Fibroblast of lung (primary cell): ENCODE measurements around the gene MSL2. TPM values are rescaled to one million over a fixed set of nuclear protein-coding genes. Genes with fewer than 3 reads are reported as not detected.

Experiments
- DNase-seq, 2 donors: peaks; one replicate each; pipeline versions ENCODE4 v3.0.0 to v3.0.0-alpha.2; 2010; ENCODE audit warnings: low read depth in 2 of 2
- H2AFZ ChIP-seq: 2 replicates; pipeline ENCODE4 v1.5.1; 2012; ENCODE audit warnings: low read length, control low read depth, inconsistent platforms
- H3K27ac ChIP-seq: 2 replicates; pipeline ENCODE4 v1.5.1; 2011; ENCODE audit warnings: low read length, control low read depth; ENCODE audit not compliant: insufficient read depth
- H3K27me3 ChIP-seq: 2 replicates; pipeline ENCODE4 v1.5.1; 2011; ENCODE audit warnings: mild to moderate bottlenecking, low read length; ENCODE audit not compliant: control insufficient read depth, insufficient read depth
- H3K36me3 ChIP-seq: 2 replicates; pipeline ENCODE4 v1.5.1; 2011; ENCODE audit warnings: low read length; ENCODE audit not compliant: control insufficient read depth, insufficient read depth
- H3K4me1 ChIP-seq: 2 replicates; pipeline ENCODE4 v1.5.1; 2011; ENCODE audit warnings: low read length; ENCODE audit not compliant: control insufficient read depth, insufficient read depth; ENCODE audit errors: extremely low read depth
- H3K4me2 ChIP-seq: 2 replicates; pipeline ENCODE4 v1.5.1; 2011; ENCODE audit warnings: low read length, control low read depth; ENCODE audit not compliant: insufficient read depth; ENCODE audit errors: extremely low read depth
- H3K4me3 ChIP-seq, 4 experiments: fragments of 200-600 bp in 1 of 4; sonication (generic) in 1 of 4; replicated peaks in 1 of 4; 2 replicates each; pipeline ENCODE4 v1.5.1; 2011 to 2016; ENCODE audit warnings: low read length in 4 of 4, low read depth in 3 of 4, mild to moderate bottlenecking in 3 of 4, control low read depth in 2 of 4, inconsistent platforms in 1 of 4, mixed read lengths in 1 of 4; ENCODE audit not compliant: insufficient read depth in 1 of 4; ENCODE audit errors: control extremely low read depth in 1 of 4
- H3K79me2 ChIP-seq: 2 replicates; pipeline ENCODE4 v1.5.1; 2012; ENCODE audit warnings: mild to moderate bottlenecking, low read length, inconsistent platforms; ENCODE audit not compliant: control insufficient read depth, insufficient read depth
- H3K9ac ChIP-seq: 2 replicates; pipeline ENCODE4 v1.5.1; 2011; ENCODE audit warnings: mild to moderate bottlenecking, low read length, control low read depth; ENCODE audit not compliant: insufficient read depth
- H3K9me3 ChIP-seq: 2 replicates; pipeline ENCODE4 v1.5.1; 2012; ENCODE audit warnings: low read depth, low read length; ENCODE audit not compliant: control insufficient read depth, insufficient read depth
- H4K20me1 ChIP-seq: 2 replicates; pipeline ENCODE4 v1.5.1; 2011; ENCODE audit warnings: low read length; ENCODE audit not compliant: control insufficient read depth, insufficient read depth; ENCODE audit errors: extremely low read depth
- EZH2 ChIP-seq: IDR thresholded peaks from 2 replicates; pipeline ENCODE4 v1.5.1; 2012; ENCODE audit warnings: low read length, control low read depth, mild to moderate bottlenecking; ENCODE audit errors: missing control alignments
- polyA plus RNA-seq, 2 donors: library from polyadenylated mRNA; depleted of rRNA in 1 of 2; stranded (reverse) in 1 of 2; unstranded in 1 of 2; fragments of >200 nt; gene quantifications; 2 replicates each; pipeline ENCODE4 v1.2.1, GENCODE V29; 2011 to 2012; ENCODE audit warnings: missing spikeins in 1 of 2
- total RNA-seq: library from RNA; depleted of rRNA; stranded (reverse); fragments of >200 nt; gene quantifications from 2 replicates; pipeline ENCODE4 v1.2.1, GENCODE V29; 2014
- TF ChIP-seq, protein P1 (sequence below), 2 donors: IDR thresholded peaks in 1 of 2; conservative IDR thresholded peaks in 1 of 2; 1 replicate in 1 of 2; 2 replicates in 1 of 2; pipeline ENCODE4 v1.5.1; 2011 to 2012; ENCODE audit warnings: low read length in 2 of 2, control low read depth in 1 of 2, inconsistent platforms in 1 of 2, low read depth in 1 of 2, mild to moderate bottlenecking in 1 of 2

The MSL2 gene
- total and polyA plus RNA-seq, 2 donors (not counting 1 experiment from before 2014, with no cell fraction given) = 12.1 to 19.7 TPM

DNA sequence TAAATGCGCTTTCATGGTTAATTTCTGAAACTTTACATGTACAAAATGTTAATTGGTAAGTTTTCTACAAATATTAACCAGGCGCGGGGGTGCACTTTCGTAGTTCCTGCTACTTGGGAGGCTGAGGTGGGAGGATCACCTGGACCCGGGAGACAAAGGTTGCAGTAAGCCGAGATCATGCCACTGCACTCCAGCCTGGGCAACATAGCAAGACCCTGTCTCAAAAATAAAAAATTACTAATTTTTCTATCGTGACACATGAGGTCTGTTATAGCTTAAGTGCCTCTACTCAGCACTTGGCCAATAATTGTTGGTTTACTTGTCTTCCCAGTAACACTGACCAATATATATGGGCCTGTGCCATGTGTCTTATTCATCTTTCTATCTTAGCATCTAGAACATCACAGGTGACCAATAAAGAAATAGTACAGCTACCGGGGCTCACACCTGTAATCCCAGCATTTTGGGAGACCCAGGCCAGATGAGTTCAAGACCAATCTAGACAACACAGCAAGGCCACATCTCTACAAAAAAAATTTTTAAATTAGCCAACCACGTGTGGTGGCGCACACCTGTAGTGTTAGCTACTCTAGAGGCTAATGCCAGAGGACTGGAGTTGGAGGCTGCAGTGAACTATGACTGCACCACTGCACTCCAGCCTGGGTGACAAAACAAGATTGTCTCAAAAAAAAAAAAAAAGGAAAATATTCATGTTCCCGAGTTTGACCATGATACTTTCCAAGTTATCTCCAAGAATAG lies 6.1 kb downstream of the MSL2 start:
- peaks cover 10% of the 10 kb centered on the region for H3K4me1 ChIP-seq
- peaks cover 22% of the 10 kb centered on the region for H4K20me1 ChIP-seq
- no peak overlapping the region for H2AFZ ChIP-seq
- peaks cover 100% of the 10 kb centered on the region for H3K79me2 ChIP-seq
- H3K4me3 ChIP-seq = no peak overlapping the region
- H3K36me3 ChIP-seq = no peaks in the 10 kb centered on the region
- no peak for TF ChIP-seq EZH2
- TF ChIP-seq, protein P1, sequence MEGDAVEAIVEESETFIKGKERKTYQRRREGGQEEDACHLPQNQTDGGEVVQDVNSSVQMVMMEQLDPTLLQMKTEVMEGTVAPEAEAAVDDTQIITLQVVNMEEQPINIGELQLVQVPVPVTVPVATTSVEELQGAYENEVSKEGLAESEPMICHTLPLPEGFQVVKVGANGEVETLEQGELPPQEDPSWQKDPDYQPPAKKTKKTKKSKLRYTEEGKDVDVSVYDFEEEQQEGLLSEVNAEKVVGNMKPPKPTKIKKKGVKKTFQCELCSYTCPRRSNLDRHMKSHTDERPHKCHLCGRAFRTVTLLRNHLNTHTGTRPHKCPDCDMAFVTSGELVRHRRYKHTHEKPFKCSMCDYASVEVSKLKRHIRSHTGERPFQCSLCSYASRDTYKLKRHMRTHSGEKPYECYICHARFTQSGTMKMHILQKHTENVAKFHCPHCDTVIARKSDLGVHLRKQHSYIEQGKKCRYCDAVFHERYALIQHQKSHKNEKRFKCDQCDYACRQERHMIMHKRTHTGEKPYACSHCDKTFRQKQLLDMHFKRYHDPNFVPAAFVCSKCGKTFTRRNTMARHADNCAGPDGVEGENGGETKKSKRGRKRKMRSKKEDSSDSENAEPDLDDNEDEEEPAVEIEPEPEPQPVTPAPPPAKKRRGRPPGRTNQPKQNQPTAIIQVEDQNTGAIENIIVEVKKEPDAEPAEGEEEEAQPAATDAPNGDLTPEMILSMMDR (conservative IDR thresholded peaks at IDR 0.05 in 1 of 2, IDR thresholded peaks at IDR 0.05 in 1 of 2; ENCODE audit: low read depth in 1 of 2, low read length in 2 of 2) = no peak
- no peak overlapping the region for H3K4me2 ChIP-seq
- H3K27ac ChIP-seq = no peak overlapping the region
- no peaks in the 10 kb centered on the region for H3K9me3 ChIP-seq
- H3K27me3 ChIP-seq = no peaks in the 10 kb centered on the region
- DNase-seq = no peak
- no peak overlapping the region for H3K9ac ChIP-seq

DNA sequence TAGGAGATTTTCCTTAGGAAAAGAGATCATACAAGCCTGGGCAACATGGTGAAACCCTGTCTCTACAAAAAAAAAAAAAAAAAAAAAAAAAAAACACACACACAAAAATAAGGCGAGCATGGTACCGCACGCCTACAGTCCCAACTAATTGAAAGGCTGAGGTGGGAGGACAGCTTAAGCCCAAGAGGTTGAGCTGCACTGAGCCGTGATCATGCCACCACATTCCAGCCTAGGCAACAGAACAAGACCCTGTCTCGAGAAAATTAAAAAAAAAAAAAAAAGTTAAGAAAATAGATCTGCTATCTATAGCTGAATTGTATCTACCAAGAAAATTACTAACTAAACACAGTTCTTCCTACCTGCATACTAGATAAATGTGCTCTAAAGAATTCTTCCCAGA lies 7.1 kb downstream of the MSL2 start:
- H3K4me3 ChIP-seq = no peak overlapping the region
- TF ChIP-seq, protein P1 (conservative IDR thresholded peaks at IDR 0.05 in 1 of 2, IDR thresholded peaks at IDR 0.05 in 1 of 2; ENCODE audit: low read depth in 1 of 2, low read length in 2 of 2) = no peak
- TF ChIP-seq EZH2 = no peak
- H4K20me1 ChIP-seq = peaks cover 20% of the 10 kb centered on the region

DNA sequence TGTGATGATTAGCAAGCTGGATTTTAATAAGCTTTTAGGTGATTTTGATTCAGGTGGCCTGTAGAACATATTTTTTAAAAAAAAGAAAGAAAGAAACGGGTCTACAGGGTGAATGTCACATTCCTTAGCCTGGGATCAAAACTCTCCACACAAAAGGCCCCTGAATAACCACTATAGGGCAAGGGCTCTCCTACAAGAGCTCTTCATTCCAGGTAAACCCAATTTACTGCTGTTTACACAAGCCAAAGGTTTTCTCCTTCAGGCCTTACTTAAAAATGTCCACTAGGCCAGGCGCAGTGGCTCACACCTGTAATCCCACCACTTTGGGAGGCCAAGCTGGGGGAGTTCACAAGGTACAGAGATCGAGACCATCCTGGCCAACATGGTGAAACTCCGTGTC lies 8.3 kb downstream of the MSL2 start:
- DNase-seq = no peak
- H3K9ac ChIP-seq = no peak overlapping the region
- peaks cover 100% of the 10 kb centered on the region for H3K79me2 ChIP-seq
- H3K4me1 ChIP-seq = peaks cover 10% of the 10 kb centered on the region
- TF ChIP-seq, protein P1 (conservative IDR thresholded peaks at IDR 0.05 in 1 of 2, IDR thresholded peaks at IDR 0.05 in 1 of 2; ENCODE audit: low read depth in 1 of 2, low read length in 2 of 2) = no peak
- no peak for TF ChIP-seq EZH2
- H3K4me3 ChIP-seq = no peak overlapping the region
- no peaks in the 10 kb centered on the region for H3K36me3 ChIP-seq
- H4K20me1 ChIP-seq = peaks cover 14% of the 10 kb centered on the region
- H3K9me3 ChIP-seq = no peaks in the 10 kb centered on the region
- H3K27me3 ChIP-seq = no peaks in the 10 kb centered on the region
- H3K4me2 ChIP-seq = no peak overlapping the region
- H3K27ac ChIP-seq = no peak overlapping the region
- no peak overlapping the region for H2AFZ ChIP-seq

More for the DNA sequence above, 7.1 kb downstream of the MSL2 start:
- Histone ChIP-seq H3K9ac (no peak overlapping the region), H3K27me3 (no peaks in the 10 kb centered on the region), H2AFZ (no peak overlapping the region), H3K4me2 (no peak overlapping the region), H3K79me2 (peaks cover 100% of the 10 kb centered on the region), H3K27ac (no peak overlapping the region), H3K9me3 (no peaks in the 10 kb centered on the region), H3K4me1 (peaks cover 10% of the 10 kb centered on the region), H3K36me3 (no peaks in the 10 kb centered on the region)
- no peak for DNase-seq
